Hematopoietic multipotent progenitor cell treated with erythropoietin and hydrocortisone succinate and interleukin-3 and kit ligand, for 15 days (in vitro differentiated cells): ENCODE data around the gene FAM107B.
"Not testable (repeated sequence)": the region's sequence is repeated elsewhere in the genome, so short reads cannot be mapped to it uniquely, and the experiment has no call there.

Experiments used
- DNase-seq: peaks from one replicate; pipeline ENCODE4 v3.0.0-alpha.2; 2015; ENCODE audit warnings: low spot score

Gene FAM107B

DNA sequence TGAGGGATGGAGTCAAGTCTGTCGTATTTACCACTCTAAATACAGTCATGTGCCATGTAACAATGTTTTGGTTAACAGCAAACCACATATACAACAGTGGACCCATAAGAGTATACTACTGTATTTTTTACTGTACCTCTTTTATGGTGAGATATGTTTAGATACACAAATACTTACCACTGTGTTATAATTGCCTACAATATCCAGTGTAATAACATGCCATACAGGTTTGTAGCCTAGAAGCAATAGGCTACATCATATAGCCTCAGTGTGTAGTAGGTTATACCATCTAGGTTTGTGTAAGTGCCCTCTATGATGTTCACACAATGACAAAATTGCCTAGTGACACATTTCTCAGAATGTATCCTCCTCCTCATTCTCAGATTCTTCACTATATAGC is 110.4 kb downstream of the FAM107B start:
- DNase-seq = no peak

DNA sequence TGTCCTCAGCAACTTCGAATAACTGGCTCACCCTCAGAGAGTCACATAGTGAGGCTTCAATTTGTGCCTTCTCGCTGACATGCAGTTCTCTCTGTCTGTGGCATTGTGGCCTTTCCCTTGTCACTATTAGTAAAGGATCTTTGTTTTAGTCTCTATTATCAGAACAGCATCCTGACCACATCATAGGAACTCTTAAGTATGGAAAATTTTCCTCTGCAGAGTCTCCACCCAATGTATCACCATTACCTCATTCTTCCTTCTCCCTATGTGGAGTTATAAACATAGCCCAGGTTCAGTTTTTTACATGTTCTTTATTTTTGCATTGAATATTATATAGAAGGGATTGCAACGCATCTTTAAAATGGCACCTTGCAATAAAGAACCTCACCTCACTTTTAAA is 112.9 kb downstream of the FAM107B start:
- DNase-seq = no peak

DNA sequence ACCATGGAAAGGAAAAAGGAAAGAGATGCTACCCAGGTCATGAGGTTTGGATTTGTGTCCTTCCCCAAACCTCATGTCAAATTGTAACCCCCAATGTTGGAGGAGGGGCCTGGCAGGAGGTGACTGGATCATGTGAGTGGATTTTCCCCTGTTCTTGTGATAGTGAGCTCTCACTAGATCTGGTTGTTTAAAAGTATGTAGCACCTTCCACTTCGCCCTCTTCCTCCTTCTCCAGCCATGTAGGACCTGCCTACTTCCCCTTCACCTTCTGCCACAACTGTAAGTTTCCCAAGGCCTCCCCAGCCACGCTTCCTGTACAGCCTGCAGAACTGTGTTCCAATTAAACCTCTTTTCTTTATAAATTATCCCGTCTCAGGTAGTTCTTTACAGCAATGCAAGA is 113.9 kb downstream of the FAM107B start:
- DNase-seq = no peak

DNA sequence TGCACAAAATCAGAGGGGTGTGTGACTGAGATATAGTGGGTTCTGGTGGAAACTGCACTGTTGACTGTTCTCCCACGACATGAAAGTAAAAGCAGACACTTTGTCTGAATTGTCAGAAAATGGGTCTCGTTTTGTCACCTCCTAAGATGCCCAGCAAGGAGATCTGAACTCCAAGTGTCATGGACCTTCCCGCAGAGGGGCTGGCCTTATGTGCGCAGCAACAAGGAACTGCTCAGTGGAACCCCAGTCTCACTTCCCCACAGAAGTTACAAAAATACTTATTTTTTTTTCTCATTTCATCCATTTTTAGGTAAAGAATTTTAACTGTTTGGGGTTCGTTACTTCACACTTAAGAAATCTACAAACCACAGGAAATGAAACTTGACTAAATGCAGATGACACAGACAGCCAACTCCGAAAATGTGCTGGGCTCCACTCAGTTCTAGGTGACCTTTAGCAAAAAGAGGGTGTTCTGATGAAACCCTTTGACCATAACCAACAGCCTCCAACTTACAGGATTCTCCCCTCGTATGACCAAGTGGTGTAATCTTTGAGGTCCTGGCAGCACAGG is 115.0 kb downstream of the FAM107B start:
- DNase-seq = no peak

DNA sequence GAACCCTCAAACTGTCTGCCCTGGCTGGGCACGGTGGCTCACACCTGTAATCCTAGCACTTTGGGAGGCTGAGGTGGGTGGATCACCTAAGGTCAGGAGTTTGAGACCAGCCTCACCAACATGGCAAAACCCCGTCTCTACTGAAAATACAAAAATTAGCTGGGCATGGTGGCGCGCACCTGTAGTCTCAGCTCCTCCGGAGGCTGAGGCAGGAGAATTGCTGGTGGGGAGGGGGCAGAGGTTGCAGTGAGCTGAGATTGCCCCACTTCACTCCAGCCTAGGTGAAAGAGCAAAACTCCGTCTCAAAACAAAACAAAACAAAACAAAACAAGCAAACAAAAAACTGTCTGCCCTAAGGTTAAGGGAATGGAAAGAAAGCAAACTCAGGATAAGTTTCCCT is 115.6 kb downstream of the FAM107B start:
- DNase-seq = not testable (repeated sequence)

DNA sequence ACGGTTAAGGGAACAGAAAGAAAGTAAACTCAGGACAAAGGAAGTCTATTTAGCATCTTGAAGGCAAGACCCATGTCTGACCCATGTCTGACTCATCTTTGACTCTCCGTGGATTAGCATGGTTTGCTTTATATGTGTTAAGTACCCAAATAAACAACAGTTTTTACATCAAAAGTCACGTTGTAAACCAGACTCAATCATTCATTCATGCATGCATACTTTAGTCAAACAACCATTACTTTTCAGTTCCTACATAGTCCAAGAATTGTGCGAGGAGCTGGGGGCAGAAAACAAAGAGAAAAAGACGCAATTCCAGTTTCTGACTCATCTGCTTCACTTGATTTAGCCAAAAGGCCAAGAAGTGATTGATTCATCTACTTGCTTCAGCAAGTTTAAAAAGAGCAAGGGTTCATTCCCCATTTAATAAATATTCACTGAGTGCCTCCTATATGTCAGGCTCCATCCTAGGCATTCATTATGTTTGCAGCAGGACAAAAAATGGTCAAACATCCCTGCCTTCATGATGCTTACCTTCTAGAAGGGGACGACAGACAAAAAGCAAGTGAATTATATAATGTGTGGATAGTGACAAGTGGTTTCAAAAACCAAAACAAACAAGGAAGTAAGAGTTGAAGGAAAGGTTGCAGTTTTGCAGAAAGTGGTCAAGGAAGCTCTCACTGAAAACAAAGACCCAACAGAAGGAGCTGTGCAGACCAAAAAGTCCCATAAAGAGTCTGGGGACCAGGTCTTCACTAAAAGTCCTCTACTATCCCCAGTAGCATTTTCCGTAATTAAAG is 116.2 kb downstream of the FAM107B start:
- no peak for DNase-seq

DNA sequence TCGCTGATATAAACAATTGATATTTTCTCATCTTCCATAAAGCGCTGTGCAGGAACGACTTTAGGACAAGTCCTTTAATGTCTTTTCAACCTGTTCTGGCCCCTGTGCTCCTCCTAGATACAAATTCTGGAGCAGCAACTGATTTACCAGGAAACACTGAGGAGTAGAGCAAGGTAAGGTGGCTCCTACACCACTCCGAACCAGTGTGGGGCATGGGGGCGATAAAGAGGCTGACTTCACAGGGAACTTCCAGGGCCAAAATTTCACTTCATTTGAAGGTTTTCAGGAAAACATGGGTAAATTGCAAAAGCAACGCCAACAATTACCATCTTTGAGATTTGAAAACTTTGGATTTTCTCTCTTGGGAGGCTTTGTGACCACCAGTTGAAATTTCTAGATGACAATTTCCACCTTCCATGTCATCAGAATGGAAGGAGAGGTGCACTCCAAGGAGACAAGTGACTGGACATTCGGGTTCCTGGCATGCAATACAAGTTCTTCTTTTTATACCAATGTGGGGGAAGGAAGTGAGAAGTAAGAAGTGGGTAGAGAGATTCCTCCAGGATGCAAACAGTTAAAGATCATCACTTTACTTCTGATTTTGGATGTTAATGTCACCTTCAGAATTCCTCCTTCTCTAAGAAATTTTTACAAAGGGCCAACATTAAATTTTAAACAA is 118.5 kb downstream of the FAM107B start:
- no peak for DNase-seq

DNA sequence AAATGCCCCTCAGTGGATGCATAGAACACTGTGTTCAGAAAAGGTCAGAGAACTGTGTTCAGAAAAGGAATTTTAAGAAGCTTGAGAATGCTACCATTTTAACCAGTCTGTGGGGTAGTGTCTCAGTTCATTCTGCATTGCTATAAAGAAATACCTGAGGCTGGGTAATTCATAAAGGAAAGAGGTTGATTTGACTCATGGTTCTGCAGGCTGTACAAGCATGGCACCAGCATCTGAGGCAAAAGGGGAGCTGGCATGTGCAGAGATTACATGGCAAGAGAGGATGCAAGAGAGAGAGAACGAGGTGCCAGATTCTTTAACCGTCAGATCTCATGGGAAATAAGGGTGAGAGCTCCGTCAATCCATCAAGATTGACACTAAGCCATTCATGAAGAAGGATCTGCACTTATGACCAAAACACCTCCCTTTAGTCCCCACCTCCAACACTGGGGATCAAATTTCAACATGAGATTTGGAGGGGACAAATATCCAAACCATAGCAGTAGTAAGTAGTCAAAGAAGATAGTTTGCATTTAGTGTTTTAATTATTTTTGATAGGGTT is 119.8 kb downstream of the FAM107B start:
- DNase-seq = no peak

DNA sequence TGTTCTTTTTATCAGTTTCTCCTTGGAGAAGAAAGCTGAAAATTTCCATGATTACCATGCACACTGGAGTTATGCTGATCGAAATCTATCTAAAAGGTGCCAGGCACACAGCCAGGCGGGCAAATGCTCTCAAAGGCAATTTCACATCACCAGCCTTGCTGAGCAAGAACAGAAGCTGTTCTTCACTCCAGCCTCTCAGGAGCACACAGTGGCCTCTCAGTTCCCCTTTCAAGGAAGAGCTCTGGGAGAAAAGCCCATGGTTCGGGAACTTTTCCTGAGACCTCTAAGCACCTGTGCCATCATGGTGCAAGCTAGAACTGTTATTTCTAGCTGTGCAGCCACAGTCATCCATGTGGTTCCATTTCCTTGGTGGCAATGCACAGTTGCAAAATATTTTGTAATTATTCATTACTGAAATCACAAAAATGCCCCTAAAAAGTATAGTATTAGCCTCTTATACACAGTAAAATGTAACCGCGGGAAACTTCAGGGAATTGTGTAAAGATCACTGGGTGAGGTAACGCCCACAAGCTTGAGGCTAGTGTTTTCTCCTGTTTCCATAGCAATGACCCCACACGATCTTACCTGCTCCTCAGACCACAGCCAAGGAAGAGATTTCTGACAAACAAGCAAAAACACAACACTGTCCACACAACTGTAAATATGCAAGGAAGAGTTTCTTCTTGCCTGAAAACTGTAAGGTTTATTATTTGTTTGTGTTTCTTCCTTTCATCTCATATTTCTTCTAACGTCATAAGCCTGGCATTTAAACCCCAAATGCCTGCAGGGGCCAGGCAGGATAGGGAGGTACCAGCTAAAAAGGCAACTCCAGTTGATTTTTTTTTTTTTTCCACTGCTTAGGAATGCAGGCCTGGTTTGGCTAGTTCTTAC is 121.2 kb downstream of the FAM107B start:
- no peak for DNase-seq

DNA sequence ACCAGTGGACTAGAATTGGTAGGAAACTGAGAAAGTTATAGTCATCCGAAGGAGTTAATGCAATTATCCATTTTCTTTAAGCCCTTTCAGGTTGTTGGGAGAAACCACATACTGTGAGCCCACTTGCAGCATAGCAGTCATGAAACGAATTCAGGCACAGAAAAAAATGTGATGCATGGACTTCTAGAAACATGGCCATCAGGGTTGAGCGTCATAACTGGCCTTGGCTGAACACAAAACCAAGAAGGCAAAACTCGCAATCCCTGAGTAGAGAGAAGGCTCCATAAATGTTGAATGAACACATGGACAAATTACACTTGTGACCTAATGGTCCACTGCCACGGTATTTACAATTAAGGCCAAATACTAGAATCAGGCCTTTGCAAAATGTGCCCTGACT is 121.9 kb downstream of the FAM107B start:
- no peak for DNase-seq

DNA sequence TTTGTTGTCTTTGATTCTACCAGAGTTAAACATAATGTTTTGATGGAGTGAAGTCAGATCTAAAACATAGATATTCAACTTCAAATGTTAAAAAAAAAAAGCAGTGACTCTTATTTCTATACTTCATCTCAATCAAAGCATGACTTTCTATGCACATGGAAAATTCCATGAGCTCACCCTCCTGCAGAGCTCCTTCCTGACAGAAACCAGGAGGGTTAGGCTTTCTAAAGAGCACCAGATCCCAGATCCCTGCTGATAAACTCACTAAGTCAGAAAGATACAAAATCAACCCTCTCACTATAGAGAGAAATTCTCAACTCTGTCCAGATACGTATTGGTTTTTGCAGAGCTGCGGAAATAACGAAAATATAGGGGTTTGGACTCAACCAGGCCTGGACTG is 122.6 kb downstream of the FAM107B start:
- no peak for DNase-seq

DNA sequence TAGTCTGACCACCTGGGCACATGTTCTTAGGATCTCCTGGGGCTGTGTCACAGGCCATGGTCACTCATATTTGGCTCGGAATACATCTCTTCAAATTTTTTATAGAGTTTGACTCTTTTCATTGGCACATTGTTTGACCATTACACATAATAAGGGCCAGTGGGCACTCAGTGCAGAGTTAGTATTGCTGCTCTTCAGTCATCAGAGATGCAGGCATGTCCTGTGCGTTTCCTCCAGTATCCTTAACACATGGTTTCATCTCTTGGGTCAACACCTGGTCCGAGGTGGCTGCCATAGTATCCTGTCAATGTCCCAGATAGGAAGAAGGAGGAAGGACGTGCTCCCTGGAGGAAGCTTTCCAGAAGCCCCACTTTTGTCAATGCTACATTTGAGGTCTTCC is 125.0 kb downstream of the FAM107B start:
- DNase-seq = no peak

DNA sequence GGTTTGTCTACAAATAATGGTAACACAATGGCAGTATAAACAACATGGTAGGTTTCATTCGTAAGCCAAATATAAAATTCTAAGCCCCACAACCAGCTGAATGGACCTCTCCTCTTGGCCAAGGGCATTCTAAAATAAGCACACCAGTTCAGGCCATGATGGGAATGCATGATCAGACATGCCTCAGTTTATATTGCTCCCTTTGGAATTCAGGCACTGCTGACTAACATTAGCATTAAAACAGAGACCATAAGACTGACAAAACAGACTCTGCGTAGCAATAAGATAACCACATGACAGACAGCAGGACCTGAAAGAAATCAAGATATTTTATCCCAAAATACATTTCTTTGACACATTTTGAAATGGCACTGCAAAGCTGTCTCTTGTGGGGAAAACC is 125.8 kb downstream of the FAM107B start:
- no peak for DNase-seq

DNA sequence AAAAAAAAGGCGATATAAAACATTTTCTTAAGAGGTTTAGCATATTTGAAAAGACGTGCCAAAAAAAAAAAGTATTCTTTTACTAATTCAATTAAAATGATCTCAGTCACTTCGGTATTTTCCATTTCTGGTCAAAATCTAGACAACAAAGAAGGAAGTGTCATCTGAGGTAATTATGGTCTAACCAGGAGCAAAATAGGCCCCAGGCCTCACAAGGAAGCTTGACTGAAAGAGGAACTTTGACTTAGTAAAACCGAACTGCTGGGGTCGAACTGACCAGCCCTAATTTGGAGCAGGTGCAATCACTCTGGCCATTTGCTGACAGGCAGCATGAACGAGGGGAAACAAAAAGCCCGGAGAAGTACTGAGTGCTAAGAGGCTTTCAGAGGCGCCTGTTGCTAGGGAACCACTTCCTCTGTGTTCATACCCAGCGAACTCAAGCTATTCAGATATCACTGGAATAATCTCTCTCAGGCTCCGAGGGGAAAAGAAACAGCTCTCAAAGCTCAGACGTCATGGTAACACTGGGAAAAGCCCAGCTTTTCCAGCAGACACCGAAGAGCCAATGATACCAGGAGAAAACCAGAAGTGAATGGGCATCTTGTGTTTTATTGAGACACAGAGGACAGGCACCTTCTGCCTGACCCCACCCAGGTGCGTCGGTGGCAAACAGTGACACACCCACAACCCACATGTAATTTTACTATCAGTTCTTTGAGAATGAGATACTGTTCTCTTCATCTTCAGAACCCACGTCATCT is 126.5 kb downstream of the FAM107B start:
- DNase-seq = no peak

DNA sequence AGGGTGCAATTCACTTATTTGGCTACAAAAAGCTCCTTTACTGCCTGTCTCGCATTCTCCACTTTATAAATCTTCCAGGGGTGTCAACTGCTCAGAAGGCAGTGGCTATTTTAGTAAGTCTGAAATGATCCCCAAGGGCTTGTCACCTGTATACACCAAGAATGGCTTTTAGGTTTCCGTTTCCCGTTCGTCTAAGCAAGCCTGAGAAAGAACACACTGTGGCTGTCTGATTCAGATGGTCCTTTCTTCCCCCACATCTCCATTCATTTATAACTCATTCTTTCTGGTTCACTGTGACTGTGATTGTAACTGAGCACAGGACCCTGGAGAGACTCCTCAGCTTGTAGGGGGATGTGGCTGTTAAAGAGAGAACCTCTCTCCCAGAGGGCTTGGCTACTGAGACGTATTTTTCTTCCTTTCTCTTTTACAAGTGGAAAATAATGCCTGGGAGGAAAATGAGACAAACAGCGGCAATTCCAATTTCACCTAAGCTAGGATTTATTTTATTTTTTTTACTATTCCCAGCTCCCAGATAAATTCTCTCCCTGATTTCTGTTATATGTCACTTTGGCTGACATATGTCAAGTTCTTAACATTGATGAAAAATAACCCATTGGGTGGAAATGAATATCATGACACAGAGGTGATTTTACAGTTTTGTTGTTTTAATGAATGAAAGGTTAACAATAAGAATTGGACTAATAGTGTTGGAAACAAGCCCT is 129.3 kb downstream of the FAM107B start:
- DNase-seq = no peak

DNA sequence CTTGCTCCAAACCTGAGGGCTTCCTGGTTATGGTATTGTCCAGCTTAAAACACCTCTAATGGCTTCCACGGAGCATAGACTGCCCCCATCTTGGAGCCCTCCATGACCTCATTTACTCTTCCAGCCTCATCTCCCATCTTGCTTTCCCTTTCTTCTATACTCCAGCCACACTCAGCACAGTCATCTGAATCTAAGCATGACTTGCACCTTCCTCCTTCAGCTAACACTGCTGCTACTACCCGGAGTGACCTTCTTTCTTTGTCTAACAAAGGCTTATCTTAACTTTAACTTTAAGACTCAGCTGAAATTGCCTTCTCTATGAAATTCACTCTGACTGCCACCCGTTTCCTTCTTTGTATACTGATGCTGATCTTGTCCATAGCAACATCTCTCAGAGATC is 135.1 kb downstream of the FAM107B start:
- DNase-seq = no peak

DNA sequence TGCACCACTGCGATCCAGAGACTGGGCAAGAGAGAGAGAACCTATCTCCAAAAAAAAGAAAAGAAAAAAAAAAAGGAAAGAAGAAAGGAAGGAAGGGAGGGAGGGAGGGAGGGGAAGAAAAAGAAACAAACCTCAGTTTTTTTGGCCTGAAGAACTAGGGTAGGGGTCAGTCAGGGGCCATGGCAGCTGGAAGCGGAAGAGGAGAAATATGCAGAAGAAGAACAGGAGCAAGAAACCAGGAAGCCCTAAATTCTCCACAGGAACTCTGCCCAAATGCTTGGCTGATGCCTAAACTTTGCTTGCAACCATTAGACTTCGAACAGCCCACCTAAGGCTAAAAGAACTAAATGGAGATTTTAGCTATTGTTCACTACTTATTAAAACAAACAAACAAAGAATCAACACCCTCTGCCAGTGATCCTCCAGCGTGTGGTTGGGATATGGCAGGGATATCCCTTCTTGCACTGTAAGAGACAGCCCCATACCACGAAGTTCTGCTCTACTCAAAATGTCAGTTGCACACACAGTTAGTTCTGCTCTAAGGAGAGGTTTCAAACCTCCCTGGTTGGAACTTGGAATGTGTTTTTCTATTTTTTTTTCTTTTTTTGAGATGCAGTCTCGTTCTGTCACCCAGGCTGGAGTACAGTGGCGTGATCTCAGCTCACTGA is 139.5 kb downstream of the FAM107B start:
- no peak for DNase-seq

DNA sequence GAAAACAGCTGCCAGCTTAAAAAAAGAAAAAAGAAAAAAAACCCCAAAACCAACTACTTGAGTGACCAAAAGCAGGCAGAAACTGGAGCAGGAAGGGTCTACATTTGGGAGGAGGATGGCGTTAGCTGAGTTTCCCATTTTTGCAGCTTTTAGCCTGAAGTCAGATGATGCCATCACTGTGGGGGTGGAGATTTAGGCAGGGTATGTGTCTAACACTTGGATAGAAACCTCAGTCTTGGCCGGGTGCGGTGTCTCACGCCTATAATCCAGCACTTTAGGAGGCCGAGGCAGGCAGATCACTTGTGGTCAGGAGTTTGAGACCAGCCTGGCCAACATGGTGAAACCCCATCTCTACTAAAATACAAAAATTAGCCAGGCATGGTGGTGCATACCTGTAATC is 140.1 kb downstream of the FAM107B start:
- not testable (repeated sequence) for DNase-seq

DNA sequence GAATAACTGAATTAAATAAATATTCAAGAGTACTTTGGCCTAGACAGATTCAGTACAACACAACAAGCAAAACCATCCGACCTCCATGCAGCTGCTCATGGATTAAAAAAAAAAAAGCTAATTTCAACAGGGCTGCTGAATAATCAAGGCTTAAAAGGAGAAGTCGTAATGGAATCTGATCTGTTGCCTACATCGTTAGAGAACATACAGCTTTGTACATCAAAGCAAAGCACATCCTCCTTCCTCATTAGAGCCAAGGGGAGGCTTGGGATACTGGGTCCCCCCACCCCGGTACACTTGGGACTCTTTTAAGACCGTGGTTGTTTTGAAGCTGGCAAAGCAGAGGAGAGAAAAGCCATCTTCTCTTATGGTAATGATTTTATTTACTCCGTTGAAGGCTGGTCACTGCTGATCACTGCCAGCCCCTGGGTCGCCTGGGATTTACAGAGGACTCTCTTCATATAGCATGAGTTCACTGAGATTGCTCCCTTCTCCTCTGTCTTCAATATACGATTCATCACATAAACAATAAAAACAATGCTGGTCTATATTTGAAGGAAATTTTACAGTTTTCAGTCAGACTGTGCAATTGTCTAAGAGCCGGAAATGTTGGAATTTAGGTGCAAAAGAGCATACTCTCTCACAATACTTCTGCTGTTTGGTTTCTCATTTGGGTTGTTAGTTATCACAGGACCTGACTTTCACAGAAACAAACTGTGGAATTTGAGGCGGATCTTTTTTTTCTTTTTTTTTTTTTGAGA is 148.8 kb downstream of the FAM107B start:
- no peak for DNase-seq
